PFSK-1 (cell line): ENCODE results near the gene BCL11B.

Source experiments
- FOXP2 ChIP-seq: optimal IDR thresholded peaks from 2 replicates; pipeline ENCODE3; 2011; ENCODE audit warnings: borderline replicate concordance, control low read depth, inconsistent platforms; ENCODE audit not compliant: insufficient read depth; ENCODE audit errors: extremely low read length, extremely low read depth
- POLR2AphosphoS5 ChIP-seq: IDR thresholded peaks from 2 replicates; pipeline ENCODE4 v1.6.1; 2012; ENCODE audit warnings: low read depth, mild to moderate bottlenecking, control low read depth, low read length, moderate library complexity
- SIN3A ChIP-seq: IDR thresholded peaks from 2 replicates; pipeline ENCODE4 v1.6.1; 2012; ENCODE audit warnings: mild to moderate bottlenecking, low read length, moderate library complexity, borderline replicate concordance; ENCODE audit not compliant: insufficient read depth
- TAF1 ChIP-seq: IDR thresholded peaks from 2 replicates; pipeline ENCODE4 v1.6.1; 2012; ENCODE audit warnings: low read length, control low read depth, borderline replicate concordance; ENCODE audit not compliant: insufficient read depth
- TF ChIP-seq, protein P1 (sequence below), 2 experiments: IDR thresholded peaks; 2 replicates each; pipeline versions ENCODE4 v1.6.1 to v1.8.0; 2011 to 2012; ENCODE audit warnings: low read depth in 2 of 2, low read length in 2 of 2, control low read depth in 1 of 2, inconsistent platforms in 1 of 2, mild to moderate bottlenecking in 1 of 2, moderate library complexity in 1 of 2; ENCODE audit not compliant: insufficient read depth in 1 of 2

DNA sequence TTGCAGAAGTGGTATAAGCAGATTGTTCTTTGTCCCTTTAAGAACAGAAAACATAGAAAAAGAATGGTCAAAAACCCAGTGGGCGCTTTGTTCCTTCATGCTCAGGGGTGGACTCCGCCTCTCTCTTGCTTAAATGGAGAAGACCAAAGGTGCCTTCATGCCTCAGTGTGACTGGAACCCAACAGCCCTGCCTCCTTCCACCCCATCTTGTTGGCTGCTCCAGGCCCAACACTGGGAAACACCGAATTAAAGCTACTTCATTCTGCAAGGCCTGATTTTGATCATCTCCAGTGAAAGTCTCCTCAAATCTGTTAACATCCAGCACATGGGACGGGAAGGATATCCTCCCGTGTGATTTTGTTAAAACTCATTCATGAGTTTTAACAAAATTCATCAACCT lies 103.7 kb downstream of the BCL11B start:
- no peak for TF ChIP-seq TAF1
- TF ChIP-seq POLR2AphosphoS5: no peak
- no peak for TF ChIP-seq SIN3A
- TF ChIP-seq, protein P1, sequence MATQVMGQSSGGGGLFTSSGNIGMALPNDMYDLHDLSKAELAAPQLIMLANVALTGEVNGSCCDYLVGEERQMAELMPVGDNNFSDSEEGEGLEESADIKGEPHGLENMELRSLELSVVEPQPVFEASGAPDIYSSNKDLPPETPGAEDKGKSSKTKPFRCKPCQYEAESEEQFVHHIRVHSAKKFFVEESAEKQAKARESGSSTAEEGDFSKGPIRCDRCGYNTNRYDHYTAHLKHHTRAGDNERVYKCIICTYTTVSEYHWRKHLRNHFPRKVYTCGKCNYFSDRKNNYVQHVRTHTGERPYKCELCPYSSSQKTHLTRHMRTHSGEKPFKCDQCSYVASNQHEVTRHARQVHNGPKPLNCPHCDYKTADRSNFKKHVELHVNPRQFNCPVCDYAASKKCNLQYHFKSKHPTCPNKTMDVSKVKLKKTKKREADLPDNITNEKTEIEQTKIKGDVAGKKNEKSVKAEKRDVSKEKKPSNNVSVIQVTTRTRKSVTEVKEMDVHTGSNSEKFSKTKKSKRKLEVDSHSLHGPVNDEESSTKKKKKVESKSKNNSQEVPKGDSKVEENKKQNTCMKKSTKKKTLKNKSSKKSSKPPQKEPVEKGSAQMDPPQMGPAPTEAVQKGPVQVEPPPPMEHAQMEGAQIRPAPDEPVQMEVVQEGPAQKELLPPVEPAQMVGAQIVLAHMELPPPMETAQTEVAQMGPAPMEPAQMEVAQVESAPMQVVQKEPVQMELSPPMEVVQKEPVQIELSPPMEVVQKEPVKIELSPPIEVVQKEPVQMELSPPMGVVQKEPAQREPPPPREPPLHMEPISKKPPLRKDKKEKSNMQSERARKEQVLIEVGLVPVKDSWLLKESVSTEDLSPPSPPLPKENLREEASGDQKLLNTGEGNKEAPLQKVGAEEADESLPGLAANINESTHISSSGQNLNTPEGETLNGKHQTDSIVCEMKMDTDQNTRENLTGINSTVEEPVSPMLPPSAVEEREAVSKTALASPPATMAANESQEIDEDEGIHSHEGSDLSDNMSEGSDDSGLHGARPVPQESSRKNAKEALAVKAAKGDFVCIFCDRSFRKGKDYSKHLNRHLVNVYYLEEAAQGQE (IDR thresholded peaks at IDR 0.05; ENCODE audit: insufficient read depth in 1 of 2, low read depth in 2 of 2, low read length in 2 of 2): no peak
- no peak for TF ChIP-seq FOXP2
